ENCODE data around the gene NUP133. TPM values are rescaled to one million over a fixed set of nuclear protein-coding genes. Genes with fewer than 3 reads are reported as not detected.

Gene NUP133
- total RNA-seq, 1 experiment from 2014 or later: 67.8 TPM

DNA sequence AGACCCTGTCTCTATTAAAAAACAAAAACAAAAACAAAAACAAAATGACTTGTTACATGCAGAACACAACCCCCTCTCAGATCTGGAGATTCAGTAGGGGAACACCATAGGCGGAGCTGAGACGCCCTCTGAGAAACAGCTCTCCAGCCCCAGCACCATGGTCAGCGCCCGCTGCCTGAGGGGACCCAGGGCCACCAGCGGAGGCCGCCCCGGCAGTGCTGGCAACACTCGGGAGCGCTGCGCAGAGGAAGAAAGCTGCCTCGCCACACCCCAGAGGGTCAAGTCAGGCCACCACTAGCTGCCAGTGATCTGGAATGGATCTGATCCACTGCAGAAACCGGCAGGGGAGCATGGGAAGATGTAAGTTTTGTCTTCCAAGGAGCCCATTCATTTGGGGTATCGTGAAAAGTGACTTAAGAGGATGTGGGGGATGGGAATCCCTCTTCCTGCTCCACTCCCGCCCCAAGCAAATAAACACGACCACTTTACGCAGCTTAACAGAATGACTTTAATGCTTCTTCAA is 77.3 kb downstream of the NUP133 start:
- CTCF ChIA-PET: interaction anchor here (0.6 to 2.4 kb wide), 9 partner anchors 10 to 272 kb away, joined by 3 to 10 read pairs (median 3); partner anchors contain the start of gene RAB4A
- H3K4me3 Mint-ChIP-seq: peak overlapping the region; percentile 68
- TF ChIP-seq JUN (CRISPR knock-in tag; IDR thresholded peaks at IDR 0.05): peak; percentile 95
- TF ChIP-seq, protein P1, sequence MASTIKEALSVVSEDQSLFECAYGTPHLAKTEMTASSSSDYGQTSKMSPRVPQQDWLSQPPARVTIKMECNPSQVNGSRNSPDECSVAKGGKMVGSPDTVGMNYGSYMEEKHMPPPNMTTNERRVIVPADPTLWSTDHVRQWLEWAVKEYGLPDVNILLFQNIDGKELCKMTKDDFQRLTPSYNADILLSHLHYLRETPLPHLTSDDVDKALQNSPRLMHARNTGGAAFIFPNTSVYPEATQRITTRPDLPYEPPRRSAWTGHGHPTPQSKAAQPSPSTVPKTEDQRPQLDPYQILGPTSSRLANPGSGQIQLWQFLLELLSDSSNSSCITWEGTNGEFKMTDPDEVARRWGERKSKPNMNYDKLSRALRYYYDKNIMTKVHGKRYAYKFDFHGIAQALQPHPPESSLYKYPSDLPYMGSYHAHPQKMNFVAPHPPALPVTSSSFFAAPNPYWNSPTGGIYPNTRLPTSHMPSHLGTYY (CRISPR knock-in tag; IDR thresholded peaks at IDR 0.05): no peak
- peak; percentile 68; the same call in 1 of the 2 replicates for TF ChIP-seq CREM (CRISPR knock-in tag; IDR thresholded peaks at IDR 0.05)
- TF ChIP-seq FOXP1 (CRISPR knock-in tag; IDR thresholded peaks at IDR 0.05; ENCODE audit: borderline replicate concordance): peak; percentile 96
- TF ChIP-seq ELF4 (CRISPR knock-in tag; IDR thresholded peaks at IDR 0.05; ENCODE audit: low read depth): peak; percentile 60; the same call in 1 of the 2 replicates
- 0 out of 2 replicates have a peak, but pooled peaks have one; percentile 60 for TF ChIP-seq MYBL2 (CRISPR knock-in tag; IDR thresholded peaks at IDR 0.05)
- TF ChIP-seq E2F4 (CRISPR knock-in tag; IDR thresholded peaks at IDR 0.05; ENCODE audit: borderline replicate concordance, low read depth): peak; percentile 67; the same call in 1 of the 2 replicates
- TF ChIP-seq SMAD4 (CRISPR knock-in tag; IDR thresholded peaks at IDR 0.05): peak; percentile 87
- TF ChIP-seq USF2 (CRISPR knock-in tag; IDR thresholded peaks at IDR 0.05): no peak
- TF ChIP-seq FOXK1 (CRISPR knock-in tag; IDR thresholded peaks at IDR 0.05): peak; percentile 73
- TF ChIP-seq TEAD4 (CRISPR knock-in tag; IDR thresholded peaks at IDR 0.05): peak; percentile 94
- peak; percentile 87 for TF ChIP-seq TCF7 (CRISPR knock-in tag; IDR thresholded peaks at IDR 0.05; ENCODE audit: low read depth)
- peak; percentile 73; the same call in 1 of the 2 replicates for TF ChIP-seq NFE2L1 (CRISPR knock-in tag; IDR thresholded peaks at IDR 0.05)
- peak; percentile 65; the same call in 1 of the 2 replicates for TF ChIP-seq SP1 (CRISPR knock-in tag; conservative IDR thresholded peaks at IDR 0.05)
- TF ChIP-seq ZNF423 (CRISPR knock-in tag; IDR thresholded peaks at IDR 0.05): peak; percentile 34; the same call in 1 of the 2 replicates
- TF ChIP-seq ZNF121 (CRISPR knock-in tag; IDR thresholded peaks at IDR 0.05): peak; percentile 65; the same call in 1 of the 2 replicates
- peak; percentile 84 for TF ChIP-seq RELA (CRISPR knock-in tag; IDR thresholded peaks at IDR 0.05; ENCODE audit: borderline replicate concordance)
- TF ChIP-seq NR2C2 (CRISPR knock-in tag; IDR thresholded peaks at IDR 0.05): no peak
- TF ChIP-seq, protein P2, sequence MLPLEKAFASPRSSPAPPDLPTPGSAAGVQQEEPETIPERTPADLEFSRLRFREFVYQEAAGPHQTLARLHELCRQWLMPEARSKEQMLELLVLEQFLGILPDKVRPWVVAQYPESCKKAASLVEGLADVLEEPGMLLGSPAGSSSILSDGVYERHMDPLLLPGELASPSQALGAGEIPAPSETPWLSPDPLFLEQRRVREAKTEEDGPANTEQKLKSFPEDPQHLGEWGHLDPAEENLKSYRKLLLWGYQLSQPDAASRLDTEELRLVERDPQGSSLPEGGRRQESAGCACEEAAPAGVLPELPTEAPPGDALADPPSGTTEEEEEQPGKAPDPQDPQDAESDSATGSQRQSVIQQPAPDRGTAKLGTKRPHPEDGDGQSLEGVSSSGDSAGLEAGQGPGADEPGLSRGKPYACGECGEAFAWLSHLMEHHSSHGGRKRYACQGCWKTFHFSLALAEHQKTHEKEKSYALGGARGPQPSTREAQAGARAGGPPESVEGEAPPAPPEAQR (CRISPR knock-in tag; IDR thresholded peaks at IDR 0.05): no peak
- no peak for TF ChIP-seq ZNF512 (CRISPR knock-in tag; IDR thresholded peaks at IDR 0.05; ENCODE audit: borderline replicate concordance)
- TF ChIP-seq, protein P3, sequence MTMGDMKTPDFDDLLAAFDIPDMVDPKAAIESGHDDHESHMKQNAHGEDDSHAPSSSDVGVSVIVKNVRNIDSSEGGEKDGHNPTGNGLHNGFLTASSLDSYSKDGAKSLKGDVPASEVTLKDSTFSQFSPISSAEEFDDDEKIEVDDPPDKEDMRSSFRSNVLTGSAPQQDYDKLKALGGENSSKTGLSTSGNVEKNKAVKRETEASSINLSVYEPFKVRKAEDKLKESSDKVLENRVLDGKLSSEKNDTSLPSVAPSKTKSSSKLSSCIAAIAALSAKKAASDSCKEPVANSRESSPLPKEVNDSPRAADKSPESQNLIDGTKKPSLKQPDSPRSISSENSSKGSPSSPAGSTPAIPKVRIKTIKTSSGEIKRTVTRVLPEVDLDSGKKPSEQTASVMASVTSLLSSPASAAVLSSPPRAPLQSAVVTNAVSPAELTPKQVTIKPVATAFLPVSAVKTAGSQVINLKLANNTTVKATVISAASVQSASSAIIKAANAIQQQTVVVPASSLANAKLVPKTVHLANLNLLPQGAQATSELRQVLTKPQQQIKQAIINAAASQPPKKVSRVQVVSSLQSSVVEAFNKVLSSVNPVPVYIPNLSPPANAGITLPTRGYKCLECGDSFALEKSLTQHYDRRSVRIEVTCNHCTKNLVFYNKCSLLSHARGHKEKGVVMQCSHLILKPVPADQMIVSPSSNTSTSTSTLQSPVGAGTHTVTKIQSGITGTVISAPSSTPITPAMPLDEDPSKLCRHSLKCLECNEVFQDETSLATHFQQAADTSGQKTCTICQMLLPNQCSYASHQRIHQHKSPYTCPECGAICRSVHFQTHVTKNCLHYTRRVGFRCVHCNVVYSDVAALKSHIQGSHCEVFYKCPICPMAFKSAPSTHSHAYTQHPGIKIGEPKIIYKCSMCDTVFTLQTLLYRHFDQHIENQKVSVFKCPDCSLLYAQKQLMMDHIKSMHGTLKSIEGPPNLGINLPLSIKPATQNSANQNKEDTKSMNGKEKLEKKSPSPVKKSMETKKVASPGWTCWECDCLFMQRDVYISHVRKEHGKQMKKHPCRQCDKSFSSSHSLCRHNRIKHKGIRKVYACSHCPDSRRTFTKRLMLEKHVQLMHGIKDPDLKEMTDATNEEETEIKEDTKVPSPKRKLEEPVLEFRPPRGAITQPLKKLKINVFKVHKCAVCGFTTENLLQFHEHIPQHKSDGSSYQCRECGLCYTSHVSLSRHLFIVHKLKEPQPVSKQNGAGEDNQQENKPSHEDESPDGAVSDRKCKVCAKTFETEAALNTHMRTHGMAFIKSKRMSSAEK (CRISPR knock-in tag; IDR thresholded peaks at IDR 0.05; ENCODE audit: borderline replicate concordance): no peak
- peak; percentile 75; the same call in 1 of the 2 replicates for TF ChIP-seq E2F5 (CRISPR knock-in tag; IDR thresholded peaks at IDR 0.05)
- TF ChIP-seq, protein P4, sequence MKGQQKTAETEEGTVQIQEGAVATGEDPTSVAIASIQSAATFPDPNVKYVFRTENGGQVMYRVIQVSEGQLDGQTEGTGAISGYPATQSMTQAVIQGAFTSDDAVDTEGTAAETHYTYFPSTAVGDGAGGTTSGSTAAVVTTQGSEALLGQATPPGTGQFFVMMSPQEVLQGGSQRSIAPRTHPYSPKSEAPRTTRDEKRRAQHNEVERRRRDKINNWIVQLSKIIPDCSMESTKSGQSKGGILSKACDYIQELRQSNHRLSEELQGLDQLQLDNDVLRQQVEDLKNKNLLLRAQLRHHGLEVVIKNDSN (CRISPR knock-in tag; IDR thresholded peaks at IDR 0.05): peak; percentile 78
- TF ChIP-seq ZNF263 (CRISPR knock-in tag; IDR thresholded peaks at IDR 0.05; ENCODE audit: low read depth): 0 out of 2 replicates have a peak, but pooled peaks have one; percentile 32
- TF ChIP-seq PRRX2 (CRISPR knock-in tag; IDR thresholded peaks at IDR 0.05): no peak
- peak; percentile 77; the same call in 1 of the 2 replicates for TF ChIP-seq ZNF232 (CRISPR knock-in tag; IDR thresholded peaks at IDR 0.05)

More for the DNA sequence above, 77.3 kb downstream of the NUP133 start:
- POLR2A ChIA-PET: interaction anchor here (2.3 kb wide), 1 partner anchor 23 kb away, joined by 6 read pairs; no protein-coding TSS in a partner anchor
- peak; percentile 71 for ATAC-seq
- Mint-ChIP-seq H3K27ac (no peak overlapping the region), H3K9me3 (no peaks in the 10 kb centered on the region), H3K36me3 (no peaks in the 10 kb centered on the region), H3K4me1 (peaks cover 20% of the 10 kb centered on the region), H3K27me3 (ENCODE audit: low read depth) (peaks cover 80% of the 10 kb centered on the region)
- DNase-seq (ENCODE audit: low spot score): peak; percentile 89
